Effector CD8-positive, alpha-beta T cell (primary cell): ENCODE results near the gene NFE2L1.

Experiments
- DNase-seq: peaks from one replicate; lab custom pipeline; 2025; lab: John Stamatoyannopoulos, UW

Gene NFE2L1

DNA sequence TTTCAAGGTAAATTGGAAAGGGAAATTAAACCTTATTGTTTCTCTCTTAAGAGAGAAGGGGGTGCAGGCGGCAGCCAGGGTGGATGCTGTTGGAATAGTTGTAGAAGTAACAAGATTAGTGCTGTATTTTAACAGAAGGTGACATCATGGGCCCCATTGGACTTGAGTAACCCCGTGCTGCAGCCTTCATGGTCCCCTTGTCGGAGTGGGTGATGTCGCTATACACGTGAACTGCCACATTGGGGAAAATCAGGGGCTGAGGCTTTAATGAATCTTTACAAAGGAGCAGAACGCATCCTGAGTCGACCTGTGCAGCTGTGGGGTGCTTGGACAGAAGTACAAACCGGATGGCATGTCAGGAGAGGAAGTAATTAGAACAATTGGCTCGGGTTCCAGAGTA lies 62.6 kb downstream of the NFE2L1 start:
- DNase-seq: no peak
